ENCODE results near the gene FLT3.

DNA sequence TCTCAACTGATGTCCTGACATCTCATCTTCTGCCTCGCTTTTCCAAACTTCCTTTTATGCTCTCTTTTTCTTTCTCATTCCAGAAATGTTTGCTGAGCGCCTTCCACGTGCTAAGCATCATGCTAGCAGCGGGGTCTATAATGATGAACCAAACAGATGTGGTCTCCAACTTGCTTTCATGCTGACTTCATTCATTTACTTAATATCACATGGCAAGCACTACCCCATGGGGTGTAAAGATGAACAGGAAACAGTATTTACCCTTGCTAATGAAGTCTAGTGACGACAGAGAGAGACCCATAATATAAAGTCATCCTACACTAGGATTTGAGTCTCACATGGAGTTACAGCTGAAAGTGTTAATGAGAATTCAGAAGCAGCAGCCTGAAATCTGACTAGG, 90.3 kb downstream of the FLT3 start:
- TF ChIP-seq, protein P1, sequence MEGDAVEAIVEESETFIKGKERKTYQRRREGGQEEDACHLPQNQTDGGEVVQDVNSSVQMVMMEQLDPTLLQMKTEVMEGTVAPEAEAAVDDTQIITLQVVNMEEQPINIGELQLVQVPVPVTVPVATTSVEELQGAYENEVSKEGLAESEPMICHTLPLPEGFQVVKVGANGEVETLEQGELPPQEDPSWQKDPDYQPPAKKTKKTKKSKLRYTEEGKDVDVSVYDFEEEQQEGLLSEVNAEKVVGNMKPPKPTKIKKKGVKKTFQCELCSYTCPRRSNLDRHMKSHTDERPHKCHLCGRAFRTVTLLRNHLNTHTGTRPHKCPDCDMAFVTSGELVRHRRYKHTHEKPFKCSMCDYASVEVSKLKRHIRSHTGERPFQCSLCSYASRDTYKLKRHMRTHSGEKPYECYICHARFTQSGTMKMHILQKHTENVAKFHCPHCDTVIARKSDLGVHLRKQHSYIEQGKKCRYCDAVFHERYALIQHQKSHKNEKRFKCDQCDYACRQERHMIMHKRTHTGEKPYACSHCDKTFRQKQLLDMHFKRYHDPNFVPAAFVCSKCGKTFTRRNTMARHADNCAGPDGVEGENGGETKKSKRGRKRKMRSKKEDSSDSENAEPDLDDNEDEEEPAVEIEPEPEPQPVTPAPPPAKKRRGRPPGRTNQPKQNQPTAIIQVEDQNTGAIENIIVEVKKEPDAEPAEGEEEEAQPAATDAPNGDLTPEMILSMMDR (IDR thresholded peaks at IDR 0.05): no peak
- TF ChIP-seq POLR2A (IDR thresholded peaks at IDR 0.05): no peak

Measured in heart left ventricle (tissue), 13 donors.